Measurements from ENCODE around the gene TUNAR. TPM values are rescaled to one million over a fixed set of nuclear protein-coding genes. Genes with fewer than 3 reads are reported as not detected.

TUNAR gene
- total and polyA plus RNA-seq, 12 donors, result 0.06 TPM; not detected in 11

GRCh38 chr14:95956601-95957460 is 80.2 kb downstream of the TUNAR start:
- no peak for DNase-seq
- Histone ChIP-seq H3K27me3 (no peaks in the 10 kb centered on the region), H3K4me3 (no peak overlapping the region), H3K36me3 (replicated peaks in 1 of 2) (no peaks in the 10 kb centered on the region), H3K27ac (no peak overlapping the region), H3K9me3 (replicated peaks in 1 of 3) (no peaks in the 10 kb centered on the region), H3K4me1 (replicated peaks in 1 of 2) (no peaks in the 10 kb centered on the region)
- intact Hi-C loops (cut with DNase I), result no loop called here
- 65 to 76% (median 70%) methylated on average over 5 of the region's 5 CpGs for WGBS, 4 donors
- TF ChIP-seq CTCF (IDR thresholded peaks at IDR 0.05), result no peak
- TF ChIP-seq POLR2A (IDR thresholded peaks at IDR 0.05), result no peak

GRCh38 chr14:95958105-95958504 is 81.5 kb downstream of the TUNAR start:
- H3K9me3 ChIP-seq (replicated peaks in 1 of 3), result no peaks in the 10 kb centered on the region
- intact Hi-C loops (cut with DNase I), result no loop called here
- H3K36me3 ChIP-seq (replicated peaks in 1 of 2), result no peaks in the 10 kb centered on the region
- TF ChIP-seq CTCF (IDR thresholded peaks at IDR 0.05) (no peak), POLR2A (IDR thresholded peaks at IDR 0.05) (no peak)
- WGBS, 4 donors, result 24 to 48% (median 31%) methylated on average over 3 of the region's 3 CpGs
- H3K27me3 ChIP-seq, result no peaks in the 10 kb centered on the region
- no peaks in the 10 kb centered on the region for H3K4me1 ChIP-seq (replicated peaks in 1 of 2)
- H3K4me3 ChIP-seq, result no peak overlapping the region
- DNase-seq, result no peak
- H3K27ac ChIP-seq, result no peak overlapping the region

DNA sequence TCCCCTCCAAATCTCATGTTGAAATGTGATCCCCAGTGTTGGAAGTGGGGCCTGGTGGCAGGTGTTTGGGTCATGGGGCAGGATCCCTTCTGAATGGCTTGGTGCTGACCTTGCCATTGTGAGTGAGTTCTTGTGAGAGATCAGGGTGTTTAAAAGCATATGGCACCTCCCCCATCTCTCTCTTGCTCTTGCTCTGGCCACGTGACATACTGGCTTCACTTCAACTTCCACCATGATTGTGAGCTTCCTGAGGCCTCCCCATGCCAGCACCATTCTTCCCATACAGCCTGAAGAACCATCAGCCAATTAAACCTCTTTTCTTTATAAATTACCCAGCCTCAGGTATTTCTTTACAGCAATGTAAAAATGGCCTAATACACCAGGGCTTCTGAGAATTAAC is 82.7 kb downstream of the TUNAR start:
- Histone ChIP-seq H3K27me3 (no peaks in the 10 kb centered on the region), H3K36me3 (replicated peaks in 1 of 2) (no peaks in the 10 kb centered on the region), H3K4me1 (replicated peaks in 1 of 2) (no peaks in the 10 kb centered on the region), H3K27ac (no peak overlapping the region), H3K4me3 (no peak overlapping the region), H3K9me3 (replicated peaks in 1 of 3) (no peaks in the 10 kb centered on the region)
- intact Hi-C loops (cut with DNase I), result no loop called here
- DNase-seq, result no peak
- WGBS, 4 donors, result 31 to 77% (median 57%) methylated on average over 1 of the region's 1 CpG
- no peak for TF ChIP-seq CTCF (IDR thresholded peaks at IDR 0.05)
- TF ChIP-seq POLR2A (IDR thresholded peaks at IDR 0.05), result no peak

DNA sequence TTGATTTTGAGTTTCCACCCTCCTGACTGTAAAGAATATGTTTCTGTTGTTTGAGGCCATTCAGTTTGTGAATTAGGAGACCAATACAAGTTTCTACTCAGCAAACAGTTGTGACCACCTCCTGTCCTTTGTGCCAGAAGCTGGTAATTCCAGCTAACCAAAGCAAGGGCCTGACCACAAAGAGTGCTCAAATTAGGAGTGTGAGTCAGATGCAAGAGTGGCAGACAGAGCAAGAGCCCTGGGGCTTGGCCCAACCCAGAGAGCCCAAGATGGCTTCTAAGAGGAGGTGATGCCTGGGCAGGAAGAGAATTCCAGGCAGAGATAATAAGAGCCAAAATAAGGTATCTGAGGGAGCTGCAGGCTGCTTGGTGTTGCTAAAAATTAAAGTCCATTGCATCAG is 84.8 kb downstream of the TUNAR start:
- H3K27ac ChIP-seq, result no peak overlapping the region
- no peak overlapping the region for H3K4me3 ChIP-seq
- no peaks in the 10 kb centered on the region for H3K9me3 ChIP-seq (replicated peaks in 1 of 3)
- H3K36me3 ChIP-seq (replicated peaks in 1 of 2), result no peaks in the 10 kb centered on the region
- H3K4me1 ChIP-seq (replicated peaks in 1 of 2), result no peaks in the 10 kb centered on the region
- intact Hi-C loops (cut with DNase I), result no loop called here
- no peaks in the 10 kb centered on the region for H3K27me3 ChIP-seq
- TF ChIP-seq POLR2A (IDR thresholded peaks at IDR 0.05), result no peak
- no peak for TF ChIP-seq CTCF (IDR thresholded peaks at IDR 0.05)
- DNase-seq, result no peak

All from adrenal gland (tissue), 12 donors.